Measurements from ENCODE around the gene OR5A2.
"Not testable (repeated sequence)": the region's sequence is repeated elsewhere in the genome, so short reads cannot be mapped to it uniquely, and the experiment has no call there.

OR5A2 gene

GRCh38 chr11:59426361-59427067 is at the start of gene OR5A2:
TSS of gene OR5A2 (minus strand) at chr11:59426413. CDS start at chr11:59422953, 3,460 bp downstream.
- no peak for DNase-seq

- no peak for DNase-seq
Observed at GRCh38 chr11:59475176-59475575, 49.0 kb upstream of the OR5A2 start.

GRCh38 chr11:59473015-59473414 is 46.8 kb upstream of the OR5A2 start, which contains the start of gene OR4D10:
TSS of gene OR4D10 (plus strand) at chr11:59473315. CDS start at chr11:59477430, 4,115 bp downstream.
- DNase-seq: no peak

GRCh38 chr11:59463190-59463641 is 37.0 kb upstream of the OR5A2 start:
- DNase-seq: no peak

GRCh38 chr11:59459916-59460315 is 33.7 kb upstream of the OR5A2 start:
- no peak for DNase-seq

- DNase-seq: no peak
Observed at GRCh38 chr11:59456661-59457060, 30.4 kb upstream of the OR5A2 start, which contains the start of gene OR4D6. TSS of gene OR4D6 (plus strand) at chr11:59456961. CDS start at chr11:59456961, 0 bp downstream.

- DNase-seq: no peak
Observed at GRCh38 chr11:59448484-59448883, 22.3 kb upstream of the OR5A2 start.

GRCh38 chr11:59445624-59446023 is 19.4 kb upstream of the OR5A2 start:
- DNase-seq: not testable (repeated sequence)

GRCh38 chr11:59437770-59438169 is 11.6 kb upstream of the OR5A2 start:
- DNase-seq: no peak

- DNase-seq: no peak
Observed at GRCh38 chr11:59436169-59436568, 10.0 kb upstream of the OR5A2 start, which contains the start of gene OR5A1. TSS of gene OR5A1 (plus strand) at chr11:59436469. CDS start at chr11:59443169, 6,700 bp downstream.

- DNase-seq: no peak
Observed at GRCh38 chr11:59429924-59430516, 3.8 kb upstream of the OR5A2 start.

GRCh38 chr11:59427068-59427382 is 812 bp upstream of the OR5A2 start:
- DNase-seq: no peak

GRCh38 chr11:59425131-59425530 is 1.1 kb downstream of the OR5A2 start:
- no peak for DNase-seq

- no peak for DNase-seq
Observed at GRCh38 chr11:59423835-59424234, 2.4 kb downstream of the OR5A2 start.

- DNase-seq: no peak
Observed at GRCh38 chr11:59418156-59418555, 8.1 kb downstream of the OR5A2 start.

- DNase-seq: no peak
Observed at GRCh38 chr11:59417023-59417422, 9.2 kb downstream of the OR5A2 start.

GRCh38 chr11:59416613-59417012 is 9.6 kb downstream of the OR5A2 start:
- no peak for DNase-seq

GRCh38 chr11:59415111-59415510 is 11.1 kb downstream of the OR5A2 start:
- no peak for DNase-seq

- DNase-seq: no peak
Observed at GRCh38 chr11:59413646-59414045, 12.6 kb downstream of the OR5A2 start.

- no peak for DNase-seq
Observed at GRCh38 chr11:59403546-59403945, 22.7 kb downstream of the OR5A2 start.

GRCh38 chr11:59401262-59401552 is 25.0 kb downstream of the OR5A2 start:
- no peak for DNase-seq

GRCh38 chr11:59400461-59401261 is 25.6 kb downstream of the OR5A2 start:
- no peak for DNase-seq

GRCh38 chr11:59394186-59394585 is 32.0 kb downstream of the OR5A2 start:
- no peak for DNase-seq

All from activated effector memory CD4-positive, alpha-beta T cell treated with anti-CD3 and anti-CD28 coated beads, Interleukin-2, amount 50 U/mL, for 16 hours (primary cell).